Stimulated activated CD8-positive, alpha-beta memory T cell treated with anti-CD3 and anti-CD28 coated beads, Interleukin-15, amount 100 ng/mL, for 48 hours (primary cell): ENCODE results near the gene STAB1.

Experiments
- DNase-seq, 2 donors: peaks; one replicate each; pipeline ENCODE4 v3.0.0-alpha.2; 2020; ENCODE audit warnings: low read depth in 2 of 2

The STAB1 gene

GRCh38 chr3:52487050-52487787 is 7.9 kb upstream of the STAB1 start:
- no peak for DNase-seq

- no peak for DNase-seq
Measured at GRCh38 chr3:52487788-52488691, 7.1 kb upstream of the STAB1 start.

- DNase-seq = no peak
Measured at GRCh38 chr3:52488746-52489145, 6.4 kb upstream of the STAB1 start.

GRCh38 chr3:52489453-52489852 is 5.7 kb upstream of the STAB1 start:
- DNase-seq = no peak

- no peak for DNase-seq
Measured at GRCh38 chr3:52490035-52490938, 4.9 kb upstream of the STAB1 start.

GRCh38 chr3:52490939-52491526 is 4.1 kb upstream of the STAB1 start:
- no peak for DNase-seq

- no peak for DNase-seq
Measured at GRCh38 chr3:52492059-52492458, 3.1 kb upstream of the STAB1 start.

GRCh38 chr3:52493232-52494017 is 1.7 kb upstream of the STAB1 start:
- DNase-seq = no peak

GRCh38 chr3:52494445-52494844 is 693 bp upstream of the STAB1 start:
- DNase-seq = no peak

- DNase-seq = no peak
Measured at GRCh38 chr3:52495777-52496602, 852 bp downstream of the STAB1 start.

- no peak for DNase-seq
Measured at GRCh38 chr3:52498137-52499054, 3.3 kb downstream of the STAB1 start.

- DNase-seq = no peak
Measured at GRCh38 chr3:52501046-52501445, 5.9 kb downstream of the STAB1 start.

GRCh38 chr3:52502001-52502400 is 6.9 kb downstream of the STAB1 start:
- DNase-seq = no peak

- DNase-seq = no peak
Measured at GRCh38 chr3:52502808-52503350, 7.7 kb downstream of the STAB1 start.

GRCh38 chr3:52503788-52504424 is 8.8 kb downstream of the STAB1 start:
- no peak for DNase-seq

- DNase-seq = no peak
Measured at GRCh38 chr3:52504977-52505376, 9.8 kb downstream of the STAB1 start.

- DNase-seq = no peak
Measured at GRCh38 chr3:52506266-52506966, 11.3 kb downstream of the STAB1 start.
